Effector CD8-positive, alpha-beta T cell (primary cell): ENCODE measurements around the gene FAM107A.

Experiments used
- DNase-seq: peaks from one replicate; lab custom pipeline; 2025; lab: John Stamatoyannopoulos, UW

Gene FAM107A

DNA sequence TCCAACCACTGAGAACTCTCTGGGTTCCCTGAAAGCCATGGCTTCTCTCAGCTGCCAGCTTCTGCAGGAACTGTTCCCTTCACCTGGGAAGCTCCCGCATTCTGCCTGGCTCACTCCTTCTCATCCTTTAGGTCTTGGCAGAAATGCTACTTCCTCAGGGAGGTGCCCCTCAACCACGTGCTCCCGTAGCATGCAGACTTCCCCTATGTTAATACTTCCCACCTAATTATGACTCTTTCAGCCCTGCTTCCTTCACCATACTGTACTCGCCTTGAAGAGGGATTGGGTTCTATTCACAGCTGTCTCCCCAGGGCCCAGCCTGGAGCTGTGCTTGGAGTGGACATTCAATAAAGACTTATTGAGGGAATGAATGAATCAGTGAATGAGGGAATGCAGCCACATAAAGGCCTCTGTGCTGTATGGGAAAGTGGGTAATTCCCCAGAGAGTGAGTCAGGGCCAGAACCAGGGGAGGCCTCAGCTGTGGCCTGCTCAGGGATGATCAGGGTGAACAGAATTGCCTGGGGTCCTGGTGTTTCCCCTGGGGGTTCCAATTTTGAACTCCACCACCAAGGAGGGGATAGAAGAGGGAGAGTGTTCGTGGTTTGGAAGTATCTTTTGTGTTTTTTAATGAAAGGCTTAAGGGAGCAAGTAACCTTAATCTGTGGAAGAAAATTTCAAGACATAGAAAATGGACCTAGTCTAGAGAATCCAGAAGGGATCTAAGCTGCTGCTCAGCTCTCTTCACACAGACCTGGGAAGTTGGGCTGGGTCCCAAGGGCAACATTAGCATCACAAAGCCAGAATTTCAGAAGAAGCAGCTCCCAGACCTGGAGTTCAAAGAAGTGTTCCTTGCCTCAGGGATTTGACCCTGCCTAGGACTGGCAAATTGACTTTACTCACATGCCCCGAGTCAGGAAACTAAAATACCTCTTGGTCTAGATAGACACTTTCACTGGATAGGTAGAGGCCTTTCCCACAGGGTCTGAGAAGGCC is 14.6 kb upstream of the FAM107A start:
- DNase-seq: no peak

- DNase-seq: no peak
These were observed 10.9 kb upstream of the FAM107A start for GRCh38 chr3:58588030-58588614.

GRCh38 chr3:58586776-58587192 is 9.6 kb upstream of the FAM107A start:
- no peak for DNase-seq

DNA sequence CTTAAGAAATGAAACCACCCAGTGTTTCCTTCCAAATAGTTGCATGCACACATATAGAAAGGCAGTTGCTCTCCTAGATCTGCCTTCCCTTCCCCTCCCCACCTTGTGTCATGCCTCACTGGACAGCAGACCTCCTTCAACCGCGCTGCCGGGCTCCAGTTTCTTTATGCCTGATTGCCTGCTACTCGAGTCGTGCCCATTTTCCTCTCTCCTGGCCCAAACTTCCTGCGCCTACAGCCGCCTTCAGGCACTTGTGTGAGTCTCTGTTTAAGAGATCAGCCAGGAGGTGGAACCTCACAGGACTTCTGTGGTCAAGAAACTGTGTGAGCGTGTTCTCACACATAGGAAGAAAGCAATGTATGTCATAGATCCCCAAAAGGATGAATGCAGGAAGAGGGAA is 8.8 kb upstream of the FAM107A start:
- no peak for DNase-seq

- DNase-seq: no peak
These were observed 8.0 kb upstream of the FAM107A start for GRCh38 chr3:58585005-58585786.

GRCh38 chr3:58584690-58585004 is 7.5 kb upstream of the FAM107A start:
- DNase-seq: no peak

DNA sequence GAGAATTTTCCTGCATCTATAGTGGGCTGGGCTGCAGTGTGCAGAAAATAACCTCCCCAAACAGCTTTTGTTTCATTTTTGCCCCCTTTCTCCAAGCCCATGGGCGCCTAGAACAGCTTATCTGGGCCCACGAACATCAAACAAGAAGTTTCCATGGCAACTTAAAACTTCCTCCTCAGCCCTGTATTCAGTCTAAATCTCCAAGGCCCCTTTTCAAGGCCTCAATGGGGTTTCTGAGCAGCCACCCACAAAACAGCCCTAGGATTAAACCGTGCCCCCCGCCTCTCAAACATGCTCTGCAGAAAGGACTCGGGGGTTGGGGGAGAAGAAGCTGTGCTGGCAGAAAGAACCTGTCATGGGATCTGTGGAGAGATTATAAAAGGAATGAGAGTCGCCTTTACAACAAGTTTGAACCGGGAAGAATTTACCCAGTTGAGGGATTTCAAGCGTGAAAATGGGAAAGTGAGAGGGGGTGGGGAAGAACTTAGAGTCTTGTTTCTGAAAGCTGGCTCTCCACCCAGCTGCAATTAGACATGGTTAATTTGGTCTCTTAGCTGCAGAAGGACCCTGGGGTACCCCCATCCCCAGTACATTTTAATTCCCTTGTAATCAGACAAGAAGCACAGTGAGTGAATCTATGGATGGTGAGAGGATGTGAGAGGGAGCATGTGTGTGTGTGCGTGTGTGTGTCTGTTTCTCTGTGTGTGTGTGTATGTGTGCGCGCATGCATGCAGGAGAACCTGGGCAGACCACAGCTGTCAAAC is 4.3 kb upstream of the FAM107A start:
- DNase-seq: no peak

DNA sequence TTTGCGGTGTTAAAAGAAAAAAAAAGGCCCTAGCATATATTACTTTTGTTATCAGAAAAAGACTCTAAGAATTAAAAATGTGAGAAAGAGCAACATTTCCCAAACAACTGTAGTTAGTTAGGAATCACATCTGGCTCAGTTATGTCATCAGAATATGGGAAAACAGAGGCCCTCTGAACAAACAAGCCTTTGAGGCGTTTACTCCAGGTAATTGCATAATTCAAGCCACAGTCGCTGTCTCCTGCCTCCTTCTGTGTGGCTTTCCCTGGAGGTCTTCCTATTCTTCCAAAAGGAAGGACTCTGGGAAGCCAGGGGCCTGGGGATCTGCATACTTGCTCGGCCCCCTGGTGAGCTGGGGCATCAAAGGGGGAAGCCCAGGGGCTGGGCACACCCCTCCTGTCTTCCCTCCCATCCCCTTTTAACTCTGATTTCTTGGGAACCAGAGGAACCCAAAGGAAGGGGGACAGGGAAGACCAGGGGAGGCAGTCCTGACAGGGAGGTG is 3.7 kb upstream of the FAM107A start:
- DNase-seq: no peak

- no peak for DNase-seq
These were observed 1.7 kb upstream of the FAM107A start for GRCh38 chr3:58578873-58579272.

DNA sequence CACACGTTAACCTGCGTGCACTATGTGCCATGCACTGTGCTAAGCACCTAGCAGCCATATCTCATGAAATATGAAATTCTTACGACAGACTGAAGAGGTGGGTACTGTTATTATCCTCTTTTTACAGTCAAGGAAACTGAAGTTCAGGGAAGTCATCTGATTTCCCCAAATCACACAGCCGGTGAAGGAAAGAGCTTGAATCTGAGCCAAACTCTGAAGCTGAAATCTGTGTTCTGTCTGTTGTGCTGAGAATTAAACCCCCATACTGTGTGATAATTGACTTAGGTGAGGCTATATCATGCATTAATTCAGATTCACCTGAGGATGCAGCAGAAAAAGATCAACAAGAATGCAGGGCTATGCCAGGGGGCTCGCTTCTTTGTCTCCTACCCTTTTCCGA is 475 bp downstream of the FAM107A start:
- DNase-seq: no peak

DNA sequence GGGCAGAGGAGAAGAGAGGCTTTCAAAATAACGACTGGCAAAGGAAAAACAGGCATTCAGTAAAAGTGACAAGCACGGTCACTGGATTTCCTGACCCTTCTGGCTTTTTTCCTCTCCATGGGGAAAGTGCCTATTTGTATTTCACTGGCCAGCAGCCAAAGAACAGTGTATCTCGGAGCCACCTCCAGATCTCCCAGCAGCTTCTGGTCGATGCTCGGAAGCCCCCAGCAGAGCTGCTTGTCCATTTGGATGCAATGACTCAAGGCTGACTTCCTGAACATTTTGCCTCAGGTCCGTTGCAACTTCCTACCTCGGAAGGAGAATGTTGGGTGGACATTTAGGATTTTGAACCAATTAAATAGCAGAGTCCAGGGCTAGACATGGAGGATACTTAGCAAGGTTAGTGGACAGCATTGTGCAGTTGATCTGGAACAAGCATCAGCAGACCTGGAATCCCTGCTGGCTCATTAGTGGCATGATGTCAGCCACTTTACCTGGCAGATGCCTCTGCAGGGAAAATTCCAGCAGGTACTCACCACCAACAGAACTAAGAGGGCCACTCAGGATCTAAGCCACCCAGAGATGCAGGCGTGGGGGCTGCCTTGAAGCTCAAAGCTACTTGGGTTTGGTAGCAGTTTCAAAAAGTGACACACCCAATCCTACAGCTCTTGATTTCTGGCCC is 1.1 kb downstream of the FAM107A start:
- no peak for DNase-seq

- DNase-seq: no peak
These were observed 2.5 kb downstream of the FAM107A start for GRCh38 chr3:58574682-58575081.

DNA sequence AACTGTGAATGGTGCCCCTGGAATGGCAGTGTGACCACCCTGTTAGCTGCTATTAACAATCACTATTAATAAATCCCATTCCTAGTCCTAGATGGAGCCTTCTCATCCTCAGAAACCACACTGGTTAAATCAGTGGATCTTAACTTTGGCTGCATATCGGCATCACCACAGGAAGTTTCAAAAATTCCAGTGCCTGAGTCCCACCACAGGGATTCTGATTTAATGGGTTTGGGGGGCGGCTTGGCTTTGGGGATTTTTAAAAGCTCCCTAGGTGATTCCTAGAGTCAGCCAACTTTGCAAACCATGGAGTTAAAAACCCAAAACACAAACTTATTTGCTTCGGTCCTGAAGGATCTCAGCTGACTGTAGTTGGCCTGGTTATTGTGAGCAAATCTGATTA is 3.1 kb downstream of the FAM107A start:
- DNase-seq: no peak

GRCh38 chr3:58573640-58574039 is 3.6 kb downstream of the FAM107A start:
- DNase-seq: no peak

DNA sequence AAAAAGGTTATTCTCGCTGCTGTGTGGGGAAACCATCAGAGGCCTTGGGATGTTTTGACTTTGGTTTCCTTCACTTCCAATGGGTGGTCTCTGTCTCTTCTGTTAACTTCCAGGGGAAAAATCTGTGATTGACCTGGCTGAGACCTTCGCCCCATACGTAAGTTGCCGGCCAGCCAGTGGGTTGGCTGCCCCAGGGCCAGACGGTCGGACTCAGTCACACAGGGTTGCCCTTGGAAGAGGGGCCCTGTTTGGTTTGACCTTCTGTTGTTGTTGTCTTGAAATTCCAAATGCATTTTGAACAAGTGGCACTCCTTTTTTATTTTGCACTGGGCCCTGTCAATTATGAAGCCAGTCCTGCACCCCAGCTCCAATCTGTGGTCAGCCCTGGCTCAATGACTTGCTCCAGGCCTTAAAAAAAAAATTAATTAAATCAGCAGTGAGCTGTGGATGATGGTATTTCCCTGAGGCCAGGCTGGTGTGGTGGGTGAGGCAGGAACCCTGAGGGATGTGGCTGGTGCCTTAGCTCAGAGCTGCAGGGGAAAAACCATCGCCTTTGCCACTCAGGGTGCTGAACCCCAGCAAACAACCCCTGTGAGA is 4.5 kb downstream of the FAM107A start:
- DNase-seq: no peak

DNA sequence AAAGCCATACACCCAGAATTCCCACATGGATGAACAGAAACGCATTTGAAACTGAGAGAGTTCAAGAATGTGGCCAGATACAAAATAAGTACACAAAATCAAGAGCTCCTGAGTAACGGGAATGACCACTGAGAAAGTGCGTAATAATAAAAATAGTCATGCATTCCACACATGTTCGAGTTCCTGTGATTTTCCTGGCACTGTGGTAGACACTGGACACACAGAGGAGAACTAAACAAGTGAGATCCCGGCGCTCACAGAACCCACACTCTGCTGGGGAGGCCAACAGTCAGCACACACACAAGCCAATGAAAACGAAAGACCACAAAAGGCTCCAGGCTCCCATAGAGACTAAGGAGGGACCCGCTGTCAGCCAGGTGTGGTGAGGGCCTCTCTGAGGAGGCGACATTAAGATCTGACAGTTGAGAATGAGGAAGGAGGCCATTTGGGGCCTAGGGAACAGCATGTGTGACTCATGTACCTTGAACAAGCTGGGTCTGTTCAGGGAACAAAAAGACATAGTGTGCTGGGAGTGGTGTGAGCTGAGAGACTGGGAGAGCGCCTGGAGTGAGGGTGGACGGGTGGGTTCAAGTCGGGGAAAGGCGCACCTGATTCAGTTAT is 5.1 kb downstream of the FAM107A start:
- DNase-seq: no peak

DNA sequence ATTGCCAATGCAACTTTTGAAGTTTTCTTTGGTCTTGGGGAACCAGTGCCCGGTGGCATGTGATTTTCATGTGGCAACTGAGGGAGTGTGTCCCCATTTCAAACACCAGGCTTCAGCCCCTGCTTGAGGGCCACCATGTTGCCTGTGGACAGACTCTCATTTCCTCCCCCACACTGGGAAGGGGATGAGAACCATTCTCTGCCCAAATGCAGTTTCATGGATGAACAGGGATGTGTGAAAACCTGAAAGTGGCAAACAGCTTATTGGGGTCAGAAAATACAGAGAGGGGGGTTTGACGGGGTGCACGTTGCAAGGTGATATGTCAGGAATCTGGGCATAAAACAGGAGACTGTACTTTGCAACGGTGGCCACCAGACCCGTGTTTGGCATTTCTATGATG is 6.3 kb downstream of the FAM107A start:
- DNase-seq: no peak

DNA sequence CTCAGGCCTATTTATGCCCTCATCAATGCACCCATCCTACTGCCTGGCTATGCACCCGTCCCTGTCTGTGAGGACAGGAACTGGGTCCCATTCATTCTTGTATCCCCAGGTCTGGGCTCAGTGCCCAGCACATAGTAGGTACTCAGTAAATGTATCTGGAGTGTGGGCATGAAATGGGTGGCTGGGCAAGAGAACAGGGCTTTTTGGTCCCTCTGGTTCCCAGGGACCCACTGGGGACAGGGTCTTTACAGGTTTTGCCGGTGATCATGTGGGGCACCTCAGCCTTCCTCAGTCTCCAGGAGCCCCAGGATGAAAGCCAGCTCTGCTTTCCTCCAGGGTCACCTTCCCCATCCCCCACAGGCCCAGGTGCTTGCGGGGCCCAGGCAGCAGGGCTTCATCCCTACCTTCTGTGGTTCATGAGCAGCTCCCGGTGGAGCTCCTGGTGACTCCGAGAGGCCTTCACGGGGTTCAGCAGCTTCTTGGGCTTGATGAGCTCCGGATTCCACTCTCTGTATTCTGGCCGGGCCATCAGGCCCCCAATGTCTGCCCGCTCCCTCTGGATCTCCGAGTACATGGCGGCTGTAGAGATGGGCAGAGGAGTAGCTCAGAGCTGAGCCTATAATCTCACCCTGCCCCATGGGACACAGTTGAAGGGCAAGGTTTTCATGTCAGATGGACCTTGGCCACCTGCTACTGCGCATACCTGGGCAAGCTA is 7.7 kb downstream of the FAM107A start:
- DNase-seq: no peak

GRCh38 chr3:58568572-58569286 is 8.5 kb downstream of the FAM107A start:
- peak; percentile 46 for DNase-seq
